A673 (cell line): ENCODE results near the gene SLC6A6. TPM values are rescaled to one million over a fixed set of nuclear protein-coding genes. Genes with fewer than 3 reads are reported as not detected.

Source experiments
- BruUV-seq: library from RNA; stranded (reverse); fragments of 400-500 nt; replicated peaks from 2 replicates; lab custom pipeline; 2021; lab: Mats Ljungman, UMichigan
- CTCF ChIA-PET: fragments of 300-600 bp; sonication (Branson Sonifier 250); formaldehyde crosslinking; loops from one replicate; lab custom pipeline; 2022; ENCODE audit warnings: antibody characterized with exemption; lab: Charles Lee
- POLR2A ChIA-PET: fragments of 300-600 bp; sonication (Branson Sonifier 250); formaldehyde crosslinking; loops from one replicate; lab custom pipeline; 2022; ENCODE audit warnings: antibody characterized with exemption; ENCODE audit not compliant: low non-redundant PET; lab: Charles Lee
- DNase-seq: peaks from one replicate; pipeline ENCODE4 v3.0.0-alpha.2; 2015; ENCODE audit warnings: low spot score
- H3K27ac ChIP-seq: fragments of 200-600 bp; sonication (generic); 2 replicates; pipeline ENCODE4 v1.5.1; 2016; ENCODE audit warnings: mixed run types, low read depth, mild to moderate bottlenecking, mixed read lengths, antibody characterized with exemption, low read length; ENCODE audit not compliant: poor library complexity, severe bottlenecking
- H3K27me3 ChIP-seq: fragments of 200-600 bp; sonication (generic); replicated peaks from 2 replicates; pipeline ENCODE4 v1.6.1; 2017; ENCODE audit warnings: mixed run types, low read depth, mild to moderate bottlenecking, mixed read lengths, antibody characterized with exemption, low read length; ENCODE audit not compliant: insufficient read depth, poor library complexity
- H3K36me3 ChIP-seq: fragments of 200-600 bp; sonication (generic); 2 replicates; pipeline ENCODE4 v1.6.1; 2016; ENCODE audit warnings: mixed run types, mild to moderate bottlenecking, mixed read lengths, antibody characterized with exemption, low read length; ENCODE audit not compliant: insufficient read depth, poor library complexity, severe bottlenecking
- H3K4me1 ChIP-seq: fragments of 200-600 bp; sonication (generic); 2 replicates; pipeline ENCODE4 v1.6.1; 2017; ENCODE audit warnings: mixed run types, mild to moderate bottlenecking, mixed read lengths, antibody characterized with exemption, low read length; ENCODE audit not compliant: insufficient read depth, poor library complexity, severe bottlenecking
- H3K4me3 ChIP-seq: fragments of 200-600 bp; sonication (generic); 2 replicates; pipeline ENCODE4 v1.5.1; 2016; ENCODE audit warnings: low read depth, mixed run types, mild to moderate bottlenecking, mixed read lengths, low read length; ENCODE audit not compliant: poor library complexity, severe bottlenecking
- H3K9me3 ChIP-seq: fragments of 200-600 bp; sonication (generic); 2 replicates; pipeline ENCODE4 v1.6.1; 2016; ENCODE audit warnings: mixed run types, low read depth, mild to moderate bottlenecking, mixed read lengths, antibody characterized with exemption, low read length; ENCODE audit not compliant: poor library complexity, severe bottlenecking
- EZH2 ChIP-seq: fragments of 200-600 bp; sonication (generic); IDR thresholded peaks from 2 replicates; pipeline ENCODE4 v1.6.1; 2017; ENCODE audit warnings: borderline replicate concordance, low read depth, mild to moderate bottlenecking, mixed read lengths, antibody characterized with exemption, low read length; ENCODE audit not compliant: poor library complexity, severe bottlenecking
- intact Hi-C: fragments of 100-400 bp; cut with micrococcal nuclease; formaldehyde crosslinking; loops from one replicate; pipeline ENCODE4 v1.10.0; 2022; ENCODE audit not compliant: unreplicated experiment
- total RNA-seq: library from RNA; stranded (reverse); gene quantifications from 2 replicates; pipeline ENCODE4 v1.2.3, GENCODE V29; 2021
- TF ChIP-seq, protein P1 (sequence below): fragments of 300-800, 200-600 bp; sonication (generic); conservative IDR thresholded peaks from 2 replicates; pipeline ENCODE4 v1.5.1; 2017; ENCODE audit warnings: low read depth, mild to moderate bottlenecking, antibody characterized with exemption, low read length, moderate library complexity, mixed read lengths

SLC6A6 gene
- total RNA-seq, 1 experiment from 2014 or later = 55.1 TPM

DNA sequence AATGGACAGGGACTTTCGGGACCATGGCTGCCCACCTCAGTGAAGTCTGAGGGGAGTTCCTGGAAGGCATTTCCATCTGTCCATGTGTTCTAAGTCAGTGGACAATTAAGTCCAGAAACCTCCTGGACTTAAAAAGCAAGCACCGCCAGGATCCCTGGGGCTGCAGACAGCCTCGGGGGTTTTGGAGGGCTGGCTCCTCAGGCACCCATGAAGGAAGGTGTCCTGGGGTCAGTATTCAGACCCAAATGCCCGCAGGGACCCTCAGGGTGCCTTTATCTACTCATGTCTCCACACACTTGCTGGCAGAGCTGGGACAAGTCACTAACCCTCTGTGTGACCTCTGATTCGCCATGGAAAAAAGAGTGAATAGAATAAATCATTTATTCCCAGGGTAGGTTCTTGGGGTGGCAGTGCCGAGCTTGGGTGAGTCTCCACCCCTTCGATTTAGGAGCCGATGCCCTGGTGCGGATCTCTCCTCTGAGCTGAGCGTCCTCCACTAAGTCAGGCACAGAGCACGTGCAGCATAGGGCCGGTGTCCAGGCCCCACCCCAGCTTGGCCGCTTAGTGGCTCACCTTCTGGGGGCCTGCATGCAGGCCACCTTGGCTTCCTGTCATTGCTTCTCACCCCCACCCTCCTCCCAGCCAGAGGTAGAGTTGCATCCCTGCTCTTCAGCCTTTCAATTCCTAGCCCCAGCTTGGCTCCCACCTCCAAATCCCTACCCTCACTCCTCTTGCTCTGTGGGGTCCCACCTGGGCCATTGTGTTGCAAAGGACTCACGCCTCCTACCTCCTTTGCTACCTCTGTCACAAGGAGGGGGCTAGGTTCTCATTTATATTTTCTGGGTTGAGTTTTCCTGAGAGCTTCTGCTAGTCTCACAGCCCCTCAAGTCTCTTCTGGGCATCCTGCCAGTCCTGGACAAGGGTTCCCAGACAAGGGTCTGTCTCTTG lies 19.9 kb downstream of the SLC6A6 start:
- no peak for DNase-seq
- H3K36me3 ChIP-seq = no peaks in the 10 kb centered on the region
- no peaks in the 10 kb centered on the region for H3K9me3 ChIP-seq
- no peaks in the 10 kb centered on the region for H3K27me3 ChIP-seq
- intact Hi-C loops = no loop called here
- no peak overlapping the region for H3K4me3 ChIP-seq
- TF ChIP-seq, protein P1, sequence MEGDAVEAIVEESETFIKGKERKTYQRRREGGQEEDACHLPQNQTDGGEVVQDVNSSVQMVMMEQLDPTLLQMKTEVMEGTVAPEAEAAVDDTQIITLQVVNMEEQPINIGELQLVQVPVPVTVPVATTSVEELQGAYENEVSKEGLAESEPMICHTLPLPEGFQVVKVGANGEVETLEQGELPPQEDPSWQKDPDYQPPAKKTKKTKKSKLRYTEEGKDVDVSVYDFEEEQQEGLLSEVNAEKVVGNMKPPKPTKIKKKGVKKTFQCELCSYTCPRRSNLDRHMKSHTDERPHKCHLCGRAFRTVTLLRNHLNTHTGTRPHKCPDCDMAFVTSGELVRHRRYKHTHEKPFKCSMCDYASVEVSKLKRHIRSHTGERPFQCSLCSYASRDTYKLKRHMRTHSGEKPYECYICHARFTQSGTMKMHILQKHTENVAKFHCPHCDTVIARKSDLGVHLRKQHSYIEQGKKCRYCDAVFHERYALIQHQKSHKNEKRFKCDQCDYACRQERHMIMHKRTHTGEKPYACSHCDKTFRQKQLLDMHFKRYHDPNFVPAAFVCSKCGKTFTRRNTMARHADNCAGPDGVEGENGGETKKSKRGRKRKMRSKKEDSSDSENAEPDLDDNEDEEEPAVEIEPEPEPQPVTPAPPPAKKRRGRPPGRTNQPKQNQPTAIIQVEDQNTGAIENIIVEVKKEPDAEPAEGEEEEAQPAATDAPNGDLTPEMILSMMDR = no peak
- TF ChIP-seq EZH2 = no peak
- BruUV-seq = no TSS peak
- H3K27ac ChIP-seq = no peak overlapping the region
- ChIA-PET CTCF (no interaction called here), POLR2A (no interaction called here)
- peaks cover 10% of the 10 kb centered on the region for H3K4me1 ChIP-seq

- Histone ChIP-seq H3K27me3 (no peaks in the 10 kb centered on the region), H3K9me3 (no peaks in the 10 kb centered on the region), H3K27ac (no peak overlapping the region), H3K4me3 (no peak overlapping the region), H3K36me3 (no peaks in the 10 kb centered on the region), H3K4me1 (peaks cover 10% of the 10 kb centered on the region)
- BruUV-seq = no TSS peak
- ChIA-PET POLR2A (no interaction called here), CTCF (no interaction called here)
- DNase-seq = no peak
- no peak for TF ChIP-seq EZH2
- TF ChIP-seq, protein P1 = no peak
- intact Hi-C loops = no loop called here
Observed at GRCh38 chr3:14423197-14423743, 20.9 kb downstream of the SLC6A6 start.

GRCh38 chr3:14423963-14424362 lies 21.6 kb downstream of the SLC6A6 start:
- H3K27me3 ChIP-seq = no peaks in the 10 kb centered on the region
- H3K4me1 ChIP-seq = peaks cover 10% of the 10 kb centered on the region
- H3K27ac ChIP-seq = no peak overlapping the region
- POLR2A ChIA-PET = no interaction called here
- no peak overlapping the region for H3K4me3 ChIP-seq
- no peak for TF ChIP-seq EZH2
- TF ChIP-seq, protein P1 = no peak
- no peaks in the 10 kb centered on the region for H3K36me3 ChIP-seq
- CTCF ChIA-PET = interaction anchor here (1.1 kb wide), 1 partner anchor 22 kb away, joined by 5 read pairs; no protein-coding TSS in a partner anchor
- BruUV-seq = no TSS peak
- H3K9me3 ChIP-seq = no peaks in the 10 kb centered on the region
- no peak for DNase-seq
- intact Hi-C loops = no loop called here
